ENCODE results near the gene SVIP.

GRCh38 chr11:22830082-22830414 lies 447 bp upstream of the SVIP start:
- TF ChIP-seq CTCF (IDR thresholded peaks at IDR 0.05; ENCODE audit: insufficient read depth, low read length, poor library complexity, severe bottlenecking) = no peak
- TF ChIP-seq EZH2phosphoT487 (conservative IDR thresholded peaks at IDR 0.05; ENCODE audit: low read length) = no peak

All from SU-DHL-6 (cell line).